Urinary bladder (tissue), 4 donors: Measurements from ENCODE around the gene RHBDL1. TPM values are rescaled to one million over a fixed set of nuclear protein-coding genes. Genes with fewer than 3 reads are reported as not detected.

Source experiments
- DNase-seq: peaks from one replicate; pipeline ENCODE4 v3.0.0-alpha.2; 2015; ENCODE audit errors: extremely low spot score
- H3K27ac ChIP-seq: one replicate; pipeline ENCODE4 v1.5.1; 2013; ENCODE audit warnings: low read depth, mild to moderate bottlenecking, moderate library complexity
- H3K36me3 ChIP-seq: one replicate; pipeline ENCODE4 v1.6.1; 2013; ENCODE audit warnings: mild to moderate bottlenecking, moderate library complexity; ENCODE audit not compliant: insufficient read depth
- H3K4me1 ChIP-seq: one replicate; pipeline ENCODE4 v1.6.1; 2013; ENCODE audit warnings: mild to moderate bottlenecking, moderate library complexity; ENCODE audit not compliant: insufficient read depth
- H3K4me3 ChIP-seq: one replicate; pipeline ENCODE4 v1.5.1; 2013; ENCODE audit warnings: low read depth, low read length
- WGBS: extraction: QIAGEN DNeasy Blood & Tissue Kit; methylation state at CpG from one replicate; pipeline ENCODE4 v1.1.7; 2013; 5-methylcytosine and 5-hydroxymethylcytosine counted together
- polyA plus RNA-seq: library from polyadenylated mRNA; stranded (reverse); fragments of 200-250 nt; gene quantifications from one replicate; pipeline ENCODE4 v1.2.3, GENCODE V29; 2013
- total RNA-seq: library from RNA; depleted of rRNA; stranded (reverse); fragments of >200 nt; gene quantifications from one replicate; pipeline ENCODE4 v1.2.3, GENCODE V29; 2014
- donor health status: healthy with polysubstance abuse.
- donor health status: healthy.

The RHBDL1 gene
- total and polyA plus RNA-seq, 2 donors: 0.95 to 1.3 TPM

DNA sequence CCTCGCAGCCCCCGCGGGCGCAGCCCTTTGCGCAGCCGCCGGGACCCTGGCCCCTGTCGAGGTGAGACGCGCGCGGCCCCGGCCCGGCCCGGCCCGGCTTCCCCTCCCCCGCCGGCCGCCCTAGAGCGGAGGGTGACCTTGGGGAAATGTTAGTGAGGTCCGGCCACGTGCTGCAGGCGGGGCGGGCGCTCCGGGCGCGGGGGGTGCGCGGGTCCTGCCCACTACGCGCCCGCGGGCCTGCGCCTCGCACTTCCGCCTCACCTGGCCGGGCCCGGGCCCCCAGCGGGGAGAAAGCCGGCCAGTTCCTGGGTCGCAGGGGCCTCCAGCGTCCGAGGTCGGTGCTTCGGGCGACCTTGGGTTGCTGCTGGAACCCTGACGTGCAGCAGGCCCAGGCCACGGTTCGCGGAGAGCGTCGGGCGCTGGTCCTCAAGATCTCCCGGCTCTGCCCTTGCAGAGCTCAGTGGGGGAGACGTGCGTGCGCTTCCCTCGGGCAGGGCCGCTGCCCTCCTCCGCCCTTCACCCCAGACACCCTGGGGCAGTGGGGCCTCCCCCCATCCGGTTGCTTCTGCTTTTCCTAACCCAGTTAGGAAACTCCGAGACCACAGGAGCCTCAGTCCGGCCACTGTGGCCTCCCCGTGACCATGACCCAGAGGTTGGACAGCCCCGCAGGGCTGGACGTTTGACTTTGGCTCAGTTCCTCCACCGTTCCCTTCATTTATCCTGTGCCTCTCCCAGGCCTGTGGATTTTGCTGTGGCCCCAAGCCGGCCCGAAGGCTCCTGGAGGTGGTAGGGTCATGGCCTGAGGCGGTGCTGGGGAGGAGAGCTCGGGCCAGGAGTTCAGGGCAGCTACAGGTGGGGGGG lies 33.1 kb upstream of the RHBDL1 start:
- H3K36me3 ChIP-seq: no peaks in the 10 kb centered on the region
- H3K4me3 ChIP-seq: peak overlapping the region; percentile 83
- H3K4me1 ChIP-seq: peaks cover 3% of the 10 kb centered on the region
- WGBS: 7% methylated on average over 72 of the region's 72 CpGs
- H3K27ac ChIP-seq: peak overlapping the region; percentile 49
- DNase-seq: no peak

DNA sequence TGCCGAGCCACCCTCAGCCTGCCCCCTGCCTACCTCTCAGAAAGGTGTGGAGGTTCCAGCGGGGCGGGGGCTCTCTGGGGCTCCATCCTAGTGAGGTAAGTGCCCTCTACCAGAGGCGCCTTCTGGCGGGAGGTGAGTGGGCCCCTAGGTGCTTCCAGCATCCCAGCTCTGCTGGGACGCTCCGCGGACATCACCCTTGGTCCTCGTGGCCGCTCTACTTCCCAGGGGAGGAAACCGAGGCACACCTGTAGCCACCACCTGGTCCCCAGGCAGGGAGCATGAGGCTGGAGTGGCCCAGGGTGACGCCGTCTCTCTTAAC lies 32.5 kb upstream of the RHBDL1 start:
- Histone ChIP-seq H3K27ac (no peak overlapping the region), H3K4me3 (no peak overlapping the region), H3K4me1 (peaks cover 3% of the 10 kb centered on the region), H3K36me3 (no peaks in the 10 kb centered on the region)
- WGBS: 88% methylated on average over 13 of the region's 13 CpGs
- DNase-seq: no peak

DNA sequence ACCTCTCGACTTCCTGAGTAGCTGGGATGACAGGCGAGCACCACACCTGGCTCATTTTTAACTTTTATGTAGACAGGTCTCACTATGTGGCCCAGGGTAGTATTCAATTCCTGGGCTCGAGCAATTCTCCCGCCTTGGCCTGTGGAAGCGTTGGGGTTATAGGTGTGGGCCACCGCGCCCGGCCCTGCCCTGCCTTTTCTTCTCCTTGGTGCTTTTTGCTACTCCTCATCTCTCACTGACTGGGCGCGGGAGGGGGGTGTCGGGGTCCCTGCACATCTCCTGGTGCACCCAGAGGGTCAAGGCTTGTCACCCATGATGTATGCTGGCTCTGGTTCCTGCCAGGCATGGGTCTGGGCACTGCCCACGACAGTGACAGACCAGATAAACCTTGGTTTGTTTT lies 30.9 kb upstream of the RHBDL1 start:
- H3K4me1 ChIP-seq: peaks cover 3% of the 10 kb centered on the region
- 90% methylated on average over 12 of the region's 12 CpGs for WGBS
- no peak overlapping the region for H3K27ac ChIP-seq
- DNase-seq: no peak
- no peaks in the 10 kb centered on the region for H3K36me3 ChIP-seq
- H3K4me3 ChIP-seq: no peak overlapping the region

DNA sequence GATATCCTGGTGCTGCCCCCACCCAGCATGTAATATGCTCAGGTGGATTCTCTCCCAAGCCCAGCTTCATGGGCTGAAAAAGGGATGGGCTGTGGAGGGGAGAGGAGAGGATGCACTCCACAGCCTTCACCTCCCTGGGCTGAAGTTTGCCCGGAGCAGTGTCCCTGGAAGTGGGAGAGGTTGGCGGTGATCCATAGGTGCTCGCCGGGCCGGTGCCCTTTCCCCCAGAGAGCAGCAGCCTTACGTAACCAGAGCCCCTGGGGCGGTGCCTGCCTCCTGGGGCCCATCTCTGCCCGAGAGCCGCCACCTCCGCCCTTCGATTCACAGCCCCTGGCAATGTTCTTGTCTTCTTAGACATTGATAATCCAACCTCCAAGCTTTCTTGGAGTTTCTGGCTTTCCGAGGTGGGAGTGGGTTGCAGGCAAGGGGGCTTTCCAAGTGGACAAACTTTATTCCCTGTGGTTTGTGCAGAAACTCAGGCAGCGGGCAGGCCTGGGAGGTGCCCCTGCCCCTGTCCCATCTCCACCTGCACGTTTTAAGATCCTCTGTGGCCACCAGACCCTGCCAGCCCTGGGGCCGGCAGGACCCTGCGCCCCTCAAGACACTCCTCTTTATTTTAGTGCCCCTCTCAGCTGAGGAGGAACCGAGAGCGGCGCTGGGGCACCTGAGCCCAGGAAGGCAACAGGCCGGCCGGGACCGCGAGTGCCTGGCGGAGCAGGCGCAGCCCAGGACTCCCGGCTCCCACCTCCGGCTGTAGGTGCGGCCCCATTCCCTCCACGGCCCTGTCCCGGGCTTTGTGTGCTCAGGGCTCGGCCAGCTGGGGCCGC lies 29.4 kb upstream of the RHBDL1 start:
- H3K27ac ChIP-seq: no peak overlapping the region

DNA sequence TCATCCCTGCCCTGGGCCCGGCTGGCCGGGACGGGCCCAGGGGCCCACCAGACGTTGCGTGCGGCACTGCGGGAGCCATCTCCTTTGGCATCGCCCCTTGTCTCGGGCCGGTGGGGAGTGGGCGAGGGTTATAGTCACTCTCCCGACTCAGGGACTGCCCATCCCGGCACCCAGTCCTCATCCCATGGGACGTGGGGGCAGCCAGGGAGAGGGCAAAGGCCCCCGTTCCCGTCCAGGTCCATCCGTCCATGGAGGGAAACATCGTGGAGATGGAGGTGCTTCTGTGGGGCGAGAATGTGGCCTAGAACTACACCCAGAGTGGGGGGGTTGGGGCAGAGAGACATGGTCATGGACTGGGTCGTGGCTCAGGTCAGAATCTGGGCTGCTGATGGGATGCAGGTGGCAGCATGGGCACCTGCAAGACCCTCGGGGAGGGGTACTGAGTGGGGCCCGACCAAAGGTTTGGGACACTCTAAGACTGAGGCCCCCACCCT lies 28.7 kb upstream of the RHBDL1 start:
- H3K4me1 ChIP-seq: no peaks in the 10 kb centered on the region
- H3K4me3 ChIP-seq: no peak overlapping the region
- H3K36me3 ChIP-seq: no peaks in the 10 kb centered on the region
- 78% methylated on average over 22 of the region's 22 CpGs for WGBS
- no peak overlapping the region for H3K27ac ChIP-seq
- no peak for DNase-seq

More for the DNA sequence above, 29.4 kb upstream of the RHBDL1 start:
- DNase-seq: no peak
- no peaks in the 10 kb centered on the region for H3K36me3 ChIP-seq
- no peaks in the 10 kb centered on the region for H3K4me1 ChIP-seq
- H3K4me3 ChIP-seq: no peak overlapping the region
- WGBS: 75% methylated on average over 32 of the region's 32 CpGs

DNA sequence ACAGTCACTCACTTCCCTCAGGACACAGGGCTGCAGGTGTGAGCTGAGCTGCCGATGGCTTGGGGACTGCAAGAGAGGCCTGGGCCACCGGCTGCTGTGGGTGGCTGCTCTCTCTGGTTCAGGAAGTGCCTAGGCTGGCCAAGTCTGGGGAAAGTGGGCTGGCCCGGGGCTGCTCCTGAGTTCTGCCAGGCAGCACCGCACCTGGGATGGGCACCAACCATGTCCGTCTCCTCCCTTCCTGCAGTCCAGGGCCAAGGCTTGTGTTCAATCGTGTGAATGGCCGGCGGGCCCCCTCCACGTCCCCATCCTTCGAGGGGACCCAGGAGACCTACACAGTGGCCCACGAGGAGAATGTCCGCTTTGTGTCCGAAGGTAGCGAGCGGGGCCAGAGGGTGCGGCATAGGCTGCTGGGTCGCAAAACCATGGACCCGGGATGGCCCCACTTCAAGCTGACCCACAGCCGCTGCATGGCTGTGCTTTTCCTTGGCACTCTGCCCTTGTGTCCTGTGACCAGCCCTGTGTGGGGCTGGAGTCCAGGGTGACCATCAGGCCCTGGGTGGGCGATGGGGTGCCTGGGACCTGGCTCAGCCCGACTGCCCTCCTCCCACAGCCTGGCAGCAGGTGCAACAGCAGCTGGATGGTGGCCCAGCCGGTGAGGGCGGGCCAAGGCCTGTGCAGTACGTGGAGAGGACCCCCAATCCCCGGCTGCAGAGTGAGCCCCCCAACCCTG lies 28.1 kb upstream of the RHBDL1 start:
- H3K4me1 ChIP-seq: no peaks in the 10 kb centered on the region

DNA sequence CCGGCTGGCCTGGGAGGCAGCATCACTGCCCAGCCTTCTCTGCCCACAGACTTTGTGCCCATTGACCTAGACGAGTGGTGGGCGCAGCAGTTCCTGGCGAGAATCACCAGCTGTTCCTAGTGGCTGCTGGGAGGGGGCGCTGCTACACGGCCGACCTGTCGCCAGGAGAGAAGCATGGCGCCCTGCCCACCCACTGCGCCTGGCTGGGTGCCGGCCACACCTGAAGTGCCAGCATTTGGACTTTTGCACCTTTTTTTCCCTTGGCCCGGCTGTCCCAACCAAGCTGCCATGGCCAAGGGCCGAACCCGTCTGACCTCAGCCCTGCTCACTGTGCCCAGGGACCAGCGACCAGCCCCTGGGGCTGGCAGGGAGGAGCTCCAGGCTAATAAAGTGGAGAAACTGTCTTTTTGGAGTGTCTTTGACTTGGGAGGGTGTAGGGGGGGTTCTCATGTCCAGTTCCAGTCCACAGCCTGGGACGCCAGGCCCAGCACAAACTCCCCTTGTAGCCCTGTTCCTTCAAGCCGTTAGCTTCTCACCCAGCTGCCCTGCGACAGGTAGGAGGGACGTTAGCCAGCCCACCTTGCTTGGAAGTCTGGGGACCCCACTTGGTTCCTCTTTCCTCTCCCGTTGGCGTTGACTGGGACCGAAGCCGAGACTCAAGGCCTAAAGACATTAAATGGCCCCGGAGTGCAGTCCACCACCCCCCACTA lies 27.2 kb upstream of the RHBDL1 start:
- H3K4me1 ChIP-seq: no peaks in the 10 kb centered on the region
- H3K27ac ChIP-seq: peak overlapping the region; percentile 81
- no peak for DNase-seq
- 36% methylated on average over 24 of the region's 24 CpGs for WGBS
- H3K36me3 ChIP-seq: no peaks in the 10 kb centered on the region
- H3K4me3 ChIP-seq: peak overlapping the region; percentile 81

More for the DNA sequence above, 28.1 kb upstream of the RHBDL1 start:
- Histone ChIP-seq H3K27ac (no peak overlapping the region), H3K36me3 (no peaks in the 10 kb centered on the region), H3K4me3 (no peak overlapping the region)
- no peak for DNase-seq
- 84% methylated on average over 25 of the region's 25 CpGs for WGBS

DNA sequence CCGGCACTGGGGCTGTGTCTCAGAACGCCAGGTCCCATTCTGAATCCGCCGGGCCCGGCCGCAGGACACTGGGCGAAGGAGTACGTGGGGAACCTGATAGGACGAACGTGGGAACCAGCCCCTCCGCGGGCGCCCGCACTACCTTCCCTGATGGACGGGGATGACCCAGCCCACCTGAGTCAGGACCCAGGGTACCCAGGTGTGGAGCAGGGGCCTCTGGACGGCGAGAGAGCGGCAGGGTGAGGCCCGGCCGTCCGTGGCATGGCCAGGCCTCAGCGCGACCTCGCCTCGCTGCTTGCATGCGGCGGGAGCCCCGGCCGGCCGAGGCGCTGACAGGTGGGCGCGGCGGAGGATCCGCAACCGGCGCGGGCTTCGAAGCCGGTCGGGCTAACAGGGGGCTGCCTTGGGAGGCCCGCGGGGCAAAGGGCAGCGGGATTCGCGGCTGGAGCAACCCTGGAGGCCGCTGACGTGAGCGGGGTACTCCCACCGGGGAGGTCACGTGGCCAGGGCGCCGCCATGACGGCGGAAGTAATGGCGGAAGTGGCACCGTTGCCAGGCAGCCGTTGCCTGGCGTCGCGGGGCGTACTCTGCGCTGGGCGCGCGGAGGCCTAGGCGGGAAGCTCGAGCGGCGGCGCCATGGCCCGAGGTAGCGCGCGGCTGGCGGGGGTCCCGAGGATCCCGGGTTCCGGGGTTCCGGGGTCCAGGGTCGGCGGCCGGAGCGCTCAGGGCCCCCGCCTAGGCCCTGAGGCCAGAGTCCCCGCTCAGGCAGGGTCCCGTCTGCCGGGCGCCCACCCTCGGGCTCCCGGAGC lies 26.5 kb upstream of the RHBDL1 start, which contains the start of gene WDR90:
Gene WDR90 (plus strand): TSS at position 585 of the 809 bp plus-strand sequence. CDS start 52 bp downstream, at position 637.
- Histone ChIP-seq H3K4me3 (peak within 1 kb of the TSS; percentile 81), H3K4me1 (no peaks in the 10 kb centered on the region), H3K27ac (peak within 1 kb of the TSS; percentile 81), H3K36me3 (no peaks in the 10 kb centered on the region)
- DNase-seq: peak; percentile 59
- WGBS: 1% methylated on average over 91 of the region's 91 CpGs

DNA sequence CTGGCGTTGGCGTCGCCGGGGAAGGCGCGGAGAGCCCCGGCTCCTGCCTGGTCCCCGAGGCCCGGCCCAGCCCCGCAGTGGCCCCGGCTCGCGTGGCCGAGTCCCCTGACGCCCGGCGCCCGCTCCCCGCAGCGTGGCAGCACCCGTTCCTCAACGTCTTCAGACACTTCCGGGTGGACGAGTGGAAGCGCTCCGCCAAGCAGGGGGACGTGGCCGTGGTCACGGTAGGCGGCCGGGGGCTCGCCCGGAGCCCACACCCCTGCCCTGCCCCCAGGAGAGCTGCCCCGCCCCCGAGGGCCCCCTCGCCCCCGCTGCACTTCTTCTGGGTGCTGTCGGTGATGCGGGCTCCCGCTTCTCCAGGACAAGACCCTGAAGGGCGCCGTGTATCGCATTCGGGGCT lies 25.8 kb upstream of the RHBDL1 start:
- Histone ChIP-seq H3K36me3 (no peaks in the 10 kb centered on the region), H3K27ac (no peak overlapping the region), H3K4me1 (no peaks in the 10 kb centered on the region), H3K4me3 (peak overlapping the region; percentile 81)
- no peak for DNase-seq
- 1% methylated on average over 44 of the region's 44 CpGs for WGBS

DNA sequence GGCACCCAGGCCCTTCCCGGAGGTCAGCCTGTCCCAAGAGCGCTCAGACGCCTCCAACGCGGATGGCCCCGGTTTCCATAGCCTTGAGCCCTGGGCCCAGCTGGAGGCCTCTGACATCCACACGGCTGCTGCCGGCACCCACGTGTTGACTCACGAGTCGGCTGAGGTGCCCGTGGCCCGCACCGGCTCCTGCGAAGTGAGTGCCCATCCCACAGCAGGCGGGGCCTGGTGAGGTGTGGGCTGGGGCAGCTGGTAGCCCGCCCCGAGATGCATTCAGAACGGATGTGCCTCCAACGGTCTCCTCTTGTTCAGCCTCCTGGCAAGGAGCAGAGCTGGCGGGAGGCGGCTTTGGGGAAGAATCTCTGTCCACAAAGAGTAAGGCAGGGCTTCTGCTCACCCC lies 23.6 kb upstream of the RHBDL1 start:
- no peaks in the 10 kb centered on the region for H3K4me1 ChIP-seq
- H3K4me3 ChIP-seq: no peak overlapping the region
- no peak overlapping the region for H3K27ac ChIP-seq
- no peak for DNase-seq
- no peaks in the 10 kb centered on the region for H3K36me3 ChIP-seq
- WGBS: 90% methylated on average over 22 of the region's 22 CpGs

DNA sequence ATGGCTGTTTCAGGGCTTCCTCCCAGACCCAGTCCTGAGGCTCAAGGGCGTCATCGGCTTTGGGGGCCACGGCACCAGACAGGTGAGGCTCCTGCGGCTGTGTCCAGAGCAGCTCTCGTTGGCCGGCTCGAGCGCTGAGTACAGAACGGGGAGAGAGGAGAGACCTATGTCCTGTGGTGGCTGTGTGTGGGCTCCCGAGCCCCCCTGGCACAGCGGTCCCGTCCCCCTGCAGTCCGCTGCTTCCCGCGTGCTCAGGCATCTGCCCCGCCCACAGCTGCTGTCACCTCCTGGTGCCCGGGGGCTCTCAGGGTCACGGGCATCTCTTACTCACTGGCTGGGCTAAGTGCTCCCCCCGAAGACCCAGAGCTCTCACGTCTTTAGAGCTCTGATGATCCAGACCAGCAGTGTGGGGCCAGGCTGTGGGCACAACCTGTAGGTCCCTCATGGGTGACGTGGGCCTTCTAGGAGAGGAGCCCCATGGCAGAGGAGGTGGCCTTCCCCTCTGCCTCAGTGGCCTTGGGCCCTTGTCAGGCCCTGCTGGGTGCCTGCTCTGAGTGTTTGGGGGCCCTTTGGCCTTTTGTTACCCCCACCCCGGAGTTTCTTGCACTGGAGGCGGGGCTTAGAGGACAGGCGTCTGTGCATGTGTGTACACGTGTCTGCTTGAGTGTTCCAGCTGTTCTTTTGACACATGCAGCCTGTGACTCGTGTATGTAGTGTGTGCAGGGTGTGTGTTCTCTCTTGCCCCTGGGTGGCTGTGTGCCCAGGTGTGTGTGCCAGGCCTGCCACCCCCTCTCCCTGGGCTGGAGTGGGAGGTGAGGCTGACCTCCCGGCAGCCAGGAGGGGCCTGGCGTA lies 22.8 kb upstream of the RHBDL1 start:
- no peaks in the 10 kb centered on the region for H3K4me1 ChIP-seq
- no peaks in the 10 kb centered on the region for H3K36me3 ChIP-seq
- no peak overlapping the region for H3K27ac ChIP-seq
- WGBS: 81% methylated on average over 28 of the region's 28 CpGs
- no peak overlapping the region for H3K4me3 ChIP-seq
- DNase-seq: no peak

DNA sequence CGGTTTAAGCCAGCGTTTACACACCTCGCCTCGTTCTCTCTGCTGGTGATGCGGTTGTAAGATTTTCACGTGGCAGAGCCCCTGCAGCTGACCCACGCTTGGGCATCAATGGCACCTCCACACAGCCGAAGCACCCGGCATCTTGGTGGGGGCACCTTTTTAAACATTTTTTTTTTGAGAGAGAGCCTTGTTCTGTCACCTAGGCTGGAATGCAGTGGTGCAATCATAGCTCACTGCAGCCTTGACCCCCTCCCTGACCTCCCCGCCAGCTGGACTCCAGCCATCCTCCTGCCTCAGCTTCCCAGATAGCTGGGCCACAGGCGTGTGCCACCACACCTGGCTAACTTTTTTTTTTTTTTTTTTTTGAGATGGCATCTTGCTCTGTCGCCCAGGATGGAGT lies 21.4 kb upstream of the RHBDL1 start:
- DNase-seq: no peak
- no peak overlapping the region for H3K27ac ChIP-seq
- no peak overlapping the region for H3K4me3 ChIP-seq
- no peaks in the 10 kb centered on the region for H3K36me3 ChIP-seq
- WGBS: 90% methylated on average over 12 of the region's 12 CpGs
- no peaks in the 10 kb centered on the region for H3K4me1 ChIP-seq
